ENCODE results near the gene TMEM187.

GRCh38 chrX:154010330-154011087 is 38.0 kb downstream of the TMEM187 start:
- TF ChIP-seq CTCF (IDR thresholded peaks at IDR 0.05; ENCODE audit: insufficient read depth, low read depth, low read length), result no peak
- no peak for TF ChIP-seq EZH2 (IDR thresholded peaks at IDR 0.05; ENCODE audit: insufficient read depth, low read length)
